Cardiac muscle cell (in vitro differentiated cells and primary cell): Measurements from ENCODE around the gene PLSCR2. TPM values are rescaled to one million over a fixed set of nuclear protein-coding genes. Genes with fewer than 3 reads are reported as not detected.

Source experiments
- DNase-seq, 2 donors: peaks; one replicate each; pipeline versions ENCODE4 v3.0.0 to v3.0.0-alpha.2; 2010 to 2017; ENCODE audit warnings: low read depth in 1 of 2, low spot score in 1 of 2
- H3K27ac ChIP-seq: fragments of 200-600 bp; sonication (generic); 2 replicates; pipeline ENCODE4 v1.5.1; 2016
- H3K27me3 ChIP-seq: fragments of 200-600 bp; sonication (generic); 2 replicates; pipeline ENCODE4 v1.6.0; 2016; ENCODE audit warnings: control low read depth
- H3K36me3 ChIP-seq: fragments of 200-600 bp; sonication (generic); 2 replicates; pipeline ENCODE4 v1.5.1; 2016; ENCODE audit warnings: control low read depth
- H3K4me1 ChIP-seq: fragments of 200-600 bp; sonication (generic); 2 replicates; pipeline ENCODE4 v1.8.1; 2017; ENCODE audit warnings: low read depth, mild to moderate bottlenecking, mixed run types
- H3K4me3 ChIP-seq: fragments of 200-600 bp; sonication (generic); 2 replicates; pipeline ENCODE4 v1.5.1; 2016; ENCODE audit warnings: mild to moderate bottlenecking
- H3K9me3 ChIP-seq: fragments of 200-600 bp; sonication (generic); 2 replicates; pipeline ENCODE4 v1.5.1; 2017; ENCODE audit warnings: low read depth, mild to moderate bottlenecking, control low read depth
- polyA plus RNA-seq: library from polyadenylated mRNA; unstranded; fragments of >200 nt; fragmentation: Nextera tagmentation; extraction: Ambion mirVana; gene quantifications from 2 replicates; pipeline ENCODE4 v1.2.1, GENCODE V29; 2016
- total RNA-seq: library from RNA; depleted of rRNA; stranded (reverse); fragments of >200 nt; gene quantifications from 2 replicates; pipeline ENCODE4 v1.2.3, GENCODE V29; 2016
- TF ChIP-seq, protein P1 (sequence below): IDR thresholded peaks from 2 replicates; pipeline ENCODE4 v1.5.1; 2012; ENCODE audit warnings: low read depth, mild to moderate bottlenecking, low read length

PLSCR2 gene
- total and polyA plus RNA-seq, 2 experiments from 2014 or later, result not detected

- Histone ChIP-seq H3K27ac (no peak overlapping the region), H3K4me1 (peaks cover 4% of the 10 kb centered on the region), H3K9me3 (no peaks in the 10 kb centered on the region), H3K4me3 (no peak overlapping the region), H3K27me3 (no peaks in the 10 kb centered on the region), H3K36me3 (no peaks in the 10 kb centered on the region)
- TF ChIP-seq, protein P1, sequence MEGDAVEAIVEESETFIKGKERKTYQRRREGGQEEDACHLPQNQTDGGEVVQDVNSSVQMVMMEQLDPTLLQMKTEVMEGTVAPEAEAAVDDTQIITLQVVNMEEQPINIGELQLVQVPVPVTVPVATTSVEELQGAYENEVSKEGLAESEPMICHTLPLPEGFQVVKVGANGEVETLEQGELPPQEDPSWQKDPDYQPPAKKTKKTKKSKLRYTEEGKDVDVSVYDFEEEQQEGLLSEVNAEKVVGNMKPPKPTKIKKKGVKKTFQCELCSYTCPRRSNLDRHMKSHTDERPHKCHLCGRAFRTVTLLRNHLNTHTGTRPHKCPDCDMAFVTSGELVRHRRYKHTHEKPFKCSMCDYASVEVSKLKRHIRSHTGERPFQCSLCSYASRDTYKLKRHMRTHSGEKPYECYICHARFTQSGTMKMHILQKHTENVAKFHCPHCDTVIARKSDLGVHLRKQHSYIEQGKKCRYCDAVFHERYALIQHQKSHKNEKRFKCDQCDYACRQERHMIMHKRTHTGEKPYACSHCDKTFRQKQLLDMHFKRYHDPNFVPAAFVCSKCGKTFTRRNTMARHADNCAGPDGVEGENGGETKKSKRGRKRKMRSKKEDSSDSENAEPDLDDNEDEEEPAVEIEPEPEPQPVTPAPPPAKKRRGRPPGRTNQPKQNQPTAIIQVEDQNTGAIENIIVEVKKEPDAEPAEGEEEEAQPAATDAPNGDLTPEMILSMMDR, result no peak
- DNase-seq, result no peak
These were observed 38.2 kb upstream of the PLSCR2 start for GRCh38 chr3:146507331-146508120.

DNA sequence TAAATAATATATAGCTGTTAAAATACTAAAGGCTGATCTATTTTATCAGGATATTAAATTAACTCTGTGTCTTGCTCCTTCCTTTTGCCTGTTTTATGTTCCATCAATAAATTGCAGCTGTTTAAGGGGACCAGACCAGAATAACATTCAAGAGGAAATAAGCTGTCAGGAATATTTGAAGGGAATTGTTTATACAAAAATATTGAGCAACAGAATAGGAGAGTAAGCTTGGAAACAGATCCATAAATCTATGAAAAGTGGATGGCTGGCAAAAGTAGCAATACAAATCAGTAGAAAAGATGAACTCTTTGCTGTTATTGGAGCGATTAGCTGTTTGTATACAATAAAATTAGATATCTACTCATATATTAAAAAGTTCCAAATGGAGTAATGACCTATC lies 36.2 kb upstream of the PLSCR2 start:
- TF ChIP-seq, protein P1, result no peak
- no peak for DNase-seq
- H3K27ac ChIP-seq, result no peak overlapping the region
- H3K36me3 ChIP-seq, result no peaks in the 10 kb centered on the region
- H3K9me3 ChIP-seq, result no peaks in the 10 kb centered on the region
- H3K4me1 ChIP-seq, result peaks cover 4% of the 10 kb centered on the region
- H3K4me3 ChIP-seq, result no peak overlapping the region
- no peaks in the 10 kb centered on the region for H3K27me3 ChIP-seq

- DNase-seq, result no peak
- Histone ChIP-seq H3K4me3 (no peak overlapping the region), H3K4me1 (peaks cover 4% of the 10 kb centered on the region), H3K36me3 (no peaks in the 10 kb centered on the region), H3K27ac (no peak overlapping the region), H3K27me3 (no peaks in the 10 kb centered on the region), H3K9me3 (no peaks in the 10 kb centered on the region)
- TF ChIP-seq, protein P1, result no peak
These were observed 35.3 kb upstream of the PLSCR2 start for GRCh38 chr3:146504498-146505197.

- peak in 1 of 2 donors; percentile 89 for DNase-seq
- no peaks in the 10 kb centered on the region for H3K36me3 ChIP-seq
- no peaks in the 10 kb centered on the region for H3K9me3 ChIP-seq
- TF ChIP-seq, protein P1, result no peak
- peaks cover 4% of the 10 kb centered on the region for H3K4me1 ChIP-seq
- no peaks in the 10 kb centered on the region for H3K27me3 ChIP-seq
- H3K27ac ChIP-seq, result no peak overlapping the region
- H3K4me3 ChIP-seq, result no peak overlapping the region
These were observed 34.3 kb upstream of the PLSCR2 start for GRCh38 chr3:146503461-146504202.

DNA sequence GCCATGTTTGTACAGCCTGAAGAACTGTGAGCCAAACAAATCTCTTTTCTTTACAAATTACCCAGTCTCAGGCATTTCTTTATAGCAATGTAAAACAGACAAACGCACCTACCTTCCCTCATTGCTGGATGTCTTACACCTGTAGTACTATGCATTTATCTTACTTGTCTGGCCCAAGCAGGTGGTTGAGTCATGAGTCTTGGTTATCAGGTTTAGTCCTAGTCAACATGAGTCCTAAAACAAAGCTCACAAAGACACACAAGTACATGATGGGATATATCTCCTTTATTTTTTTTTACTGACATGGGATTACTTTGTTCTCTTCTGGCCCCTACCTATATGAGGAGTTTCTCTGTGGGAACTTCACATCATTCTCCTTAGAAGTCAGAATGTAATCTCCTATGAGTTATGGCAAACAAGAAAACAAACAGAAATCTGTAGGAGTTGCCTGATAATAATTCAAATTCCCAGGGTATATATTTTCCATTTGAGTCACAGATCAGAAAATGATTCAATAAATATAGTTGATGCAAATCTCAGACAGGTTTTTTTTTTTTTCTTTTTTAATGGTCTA lies 33.6 kb upstream of the PLSCR2 start:
- TF ChIP-seq, protein P1, result no peak
- Histone ChIP-seq H3K4me3 (no peak overlapping the region), H3K4me1 (peaks cover 4% of the 10 kb centered on the region), H3K9me3 (no peaks in the 10 kb centered on the region), H3K27ac (no peak overlapping the region), H3K36me3 (no peaks in the 10 kb centered on the region), H3K27me3 (no peaks in the 10 kb centered on the region)
- DNase-seq, result no peak
